DOHH2 (cell line): ENCODE measurements around the gene FAM149A.

Source experiments
- CTCF ChIP-seq: fragments of 200-600 bp; sonication (generic); IDR thresholded peaks from one replicate; pipeline ENCODE4 v1.5.1; 2014; ENCODE audit warnings: antibody characterized with exemption, mild to moderate bottlenecking, low read depth, low read length; ENCODE audit not compliant: poor library complexity, severe bottlenecking
- EZH2phosphoT487 ChIP-seq: fragments of 200-600 bp; sonication (generic); IDR thresholded peaks from 2 replicates; pipeline ENCODE4 v1.6.1; 2017; ENCODE audit warnings: borderline replicate concordance, mild to moderate bottlenecking, antibody characterized with exemption, low read length, moderate library complexity, mixed read lengths

- TF ChIP-seq CTCF (no peak), EZH2phosphoT487 (no peak)
Measured at GRCh38 chr4:186069729-186070128, 34.8 kb upstream of the FAM149A start.
